WERI-Rb-1 (cell line): Measurements from ENCODE around the gene CTIF.

ENCODE experiments used
- DNase-seq: peaks from one replicate; pipeline ENCODE4 v3.0.0-alpha.2; 2020
- H3K27ac ChIP-seq: fragments of 250-450 bp; sonication (Bioruptor Pico); 2 replicates; pipeline ENCODE4 v1.5.1; 2020; ENCODE audit warnings: mild to moderate bottlenecking, moderate library complexity
- H3K27me3 ChIP-seq: fragments of 250-450 bp; sonication (Bioruptor Pico); 2 replicates; pipeline ENCODE4 v1.5.1; 2021; ENCODE audit warnings: mild to moderate bottlenecking, low read depth, moderate library complexity; ENCODE audit not compliant: insufficient read depth, severe bottlenecking
- H3K36me3 ChIP-seq: fragments of 250-450 bp; sonication (Bioruptor Pico); 2 replicates; pipeline ENCODE4 v1.5.1; 2020; ENCODE audit warnings: mild to moderate bottlenecking, moderate library complexity
- H3K4me3 ChIP-seq: 2 replicates; pipeline ENCODE4 v1.5.1; 2011; ENCODE audit warnings: low read depth, mild to moderate bottlenecking, control low read depth, low read length
- H3K9me3 ChIP-seq: fragments of 250-450 bp; sonication (Bioruptor Pico); 2 replicates; pipeline ENCODE4 v1.5.1; 2021; ENCODE audit warnings: mild to moderate bottlenecking, moderate library complexity; ENCODE audit not compliant: severe bottlenecking
- CTCF ChIP-seq: IDR thresholded peaks from 2 replicates; pipeline ENCODE4 v1.5.1; 2011; ENCODE audit warnings: low read depth, mild to moderate bottlenecking, control low read depth, inconsistent platforms, low read length

Gene CTIF

GRCh38 chr18:48864876-48865275, 326.0 kb downstream of the CTIF start:
- Histone ChIP-seq H3K36me3 (peaks cover 7% of the 10 kb centered on the region; the same call in 1 of the 2 replicates), H3K9me3 (peaks cover 5% of the 10 kb centered on the region), H3K4me3 (no peak overlapping the region), H3K27me3 (no peaks in the 10 kb centered on the region), H3K27ac (no peak overlapping the region)
- no peak for DNase-seq
- TF ChIP-seq CTCF = no peak

GRCh38 chr18:48866028-48866733, 327.4 kb downstream of the CTIF start:
- no peaks in the 10 kb centered on the region for H3K27me3 ChIP-seq
- H3K27ac ChIP-seq = no peak overlapping the region
- DNase-seq = no peak
- H3K9me3 ChIP-seq = peaks cover 5% of the 10 kb centered on the region
- peaks cover 7% of the 10 kb centered on the region; the same call in 1 of the 2 replicates for H3K36me3 ChIP-seq
- H3K4me3 ChIP-seq = no peak overlapping the region
- no peak for TF ChIP-seq CTCF

GRCh38 chr18:48866856-48867255, 328.0 kb downstream of the CTIF start:
- TF ChIP-seq CTCF = no peak
- Histone ChIP-seq H3K27ac (no peak overlapping the region), H3K9me3 (peaks cover 5% of the 10 kb centered on the region), H3K36me3 (peaks cover 7% of the 10 kb centered on the region; the same call in 1 of the 2 replicates), H3K27me3 (no peaks in the 10 kb centered on the region), H3K4me3 (no peak overlapping the region)
- no peak for DNase-seq

GRCh38 chr18:48867978-48868377, 329.1 kb downstream of the CTIF start:
- no peaks in the 10 kb centered on the region for H3K27me3 ChIP-seq
- peaks cover 5% of the 10 kb centered on the region; the same call in 1 of the 2 replicates for H3K36me3 ChIP-seq
- H3K4me3 ChIP-seq = no peak overlapping the region
- H3K9me3 ChIP-seq = peaks cover 5% of the 10 kb centered on the region
- no peak overlapping the region for H3K27ac ChIP-seq
- no peak for DNase-seq
- no peak for TF ChIP-seq CTCF

- Histone ChIP-seq H3K4me3 (no peak overlapping the region), H3K27me3 (no peaks in the 10 kb centered on the region), H3K36me3 (no peaks in the 10 kb centered on the region), H3K27ac (no peak overlapping the region), H3K9me3 (peaks cover 5% of the 10 kb centered on the region)
- no peak for TF ChIP-seq CTCF
- DNase-seq = peak; percentile 34
These were observed 329.9 kb downstream of the CTIF start for GRCh38 chr18:48868468-48869466.
